Measurements from ENCODE around the gene SNX14.

Gene SNX14

GRCh38 chr6:85472744-85473143 is 120.9 kb downstream of the SNX14 start:
- H3K27ac ChIP-seq = no peak overlapping the region
- TF ChIP-seq CTCF (IDR thresholded peaks at IDR 0.05) = no peak

GRCh38 chr6:85470023-85470410 is 123.6 kb downstream of the SNX14 start:
- TF ChIP-seq ZFX (IDR thresholded peaks at IDR 0.05; ENCODE audit: borderline replicate concordance) (no peak), CTCF (IDR thresholded peaks at IDR 0.05) (no peak)
- H3K27ac ChIP-seq = no peak overlapping the region

GRCh38 chr6:85469276-85470022 is 124.2 kb downstream of the SNX14 start:
- H3K27ac ChIP-seq = no peak overlapping the region
- no peak for TF ChIP-seq CTCF (IDR thresholded peaks at IDR 0.05)

- no peak for TF ChIP-seq CTCF (IDR thresholded peaks at IDR 0.05)
- TF ChIP-seq ZFX (IDR thresholded peaks at IDR 0.05; ENCODE audit: borderline replicate concordance) = no peak
- no peak overlapping the region for H3K27ac ChIP-seq
These were observed 125.3 kb downstream of the SNX14 start for GRCh38 chr6:85468326-85468725.

GRCh38 chr6:85465762-85466161 is 127.9 kb downstream of the SNX14 start:
- TF ChIP-seq CTCF (IDR thresholded peaks at IDR 0.05) (no peak), ZFX (IDR thresholded peaks at IDR 0.05; ENCODE audit: borderline replicate concordance) (no peak)
- H3K27ac ChIP-seq = no peak overlapping the region

- TF ChIP-seq ZFX (IDR thresholded peaks at IDR 0.05; ENCODE audit: borderline replicate concordance) = no peak
- TF ChIP-seq CTCF (IDR thresholded peaks at IDR 0.05) = no peak
- no peak overlapping the region for H3K27ac ChIP-seq
These were observed 128.9 kb downstream of the SNX14 start for GRCh38 chr6:85464722-85465150.

- no peak for TF ChIP-seq CTCF (IDR thresholded peaks at IDR 0.05)
- TF ChIP-seq ZFX (IDR thresholded peaks at IDR 0.05; ENCODE audit: borderline replicate concordance) = no peak
- no peak overlapping the region for H3K27ac ChIP-seq
These were observed 129.4 kb downstream of the SNX14 start for GRCh38 chr6:85464260-85464644.
